Stimulated activated CD4-positive, alpha-beta T cell treated with anti-CD3 and anti-CD28 coated beads, Interleukin-15, amount 100 ng/mL, for 48 hours (primary cell): Measurements from ENCODE around the gene PCBD2.
"Not testable (repeated sequence)": the region's sequence is repeated elsewhere in the genome, so short reads cannot be mapped to it uniquely, and the experiment has no call there.

Experiments
- DNase-seq, 2 donors: peaks; one replicate each; pipeline ENCODE4 v3.0.0-alpha.2; 2020; ENCODE audit warnings: low read depth in 2 of 2

Gene PCBD2

DNA sequence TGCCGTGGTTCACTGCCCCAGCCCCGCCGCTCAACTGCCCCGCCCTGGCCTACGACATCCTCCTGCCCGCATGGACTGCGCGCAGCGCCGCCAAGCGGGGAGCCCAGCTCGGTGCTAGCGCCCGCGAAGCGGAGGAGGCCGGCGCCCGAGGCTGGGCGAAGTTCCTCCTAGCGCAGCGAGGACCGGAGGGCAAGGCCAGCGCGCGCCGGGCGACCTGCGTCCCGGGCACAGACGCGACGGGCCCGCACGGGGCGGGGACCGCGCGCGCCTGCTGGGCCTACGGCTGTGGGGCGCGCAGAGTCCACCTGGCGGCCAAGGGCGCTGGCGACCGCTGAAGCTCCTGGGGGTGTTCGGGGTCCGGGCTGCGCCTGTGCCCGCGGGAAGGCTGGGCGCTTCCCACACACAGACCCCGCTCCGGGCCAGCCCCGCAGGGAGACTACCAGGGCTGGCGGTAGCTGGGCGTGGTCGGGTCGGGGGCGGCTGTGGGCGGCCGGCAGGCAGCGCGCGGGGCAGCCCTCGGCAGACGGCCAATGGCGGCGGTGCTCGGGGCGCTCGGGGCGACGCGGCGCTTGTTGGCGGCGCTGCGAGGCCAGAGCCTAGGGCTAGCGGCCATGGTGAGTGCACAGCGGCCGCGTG is at the start of gene PCBD2:
Gene PCBD2 (plus strand): TSS at position 522 of the 636 bp plus-strand sequence. CDS start 9 bp downstream, at position 531.
- peak; percentile 88 to 91 for DNase-seq

- not testable (repeated sequence) for DNase-seq
Measured at GRCh38 chr5:134856465-134856864, 48.5 kb upstream of the PCBD2 start.

DNA sequence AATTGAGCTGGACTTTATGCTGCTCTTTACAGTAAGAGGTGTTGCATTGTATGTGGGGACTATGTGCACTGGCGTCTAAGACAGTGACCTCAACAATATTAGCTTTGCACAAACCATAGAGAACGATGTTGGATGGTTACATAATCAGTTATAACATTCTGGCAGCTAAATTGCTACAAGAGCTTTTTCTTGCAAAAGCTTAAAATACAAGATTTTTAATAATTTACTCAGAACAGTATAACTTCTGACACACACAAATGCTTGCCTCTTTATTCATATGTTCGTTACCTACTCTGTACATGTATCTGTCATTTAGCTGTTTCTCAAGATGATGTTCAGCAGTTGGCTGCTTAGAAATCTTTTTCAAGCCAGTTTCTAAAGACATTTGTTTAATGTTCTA is 47.5 kb upstream of the PCBD2 start:
- DNase-seq, result no peak

- DNase-seq, result no peak
Measured at GRCh38 chr5:134864707-134865106, 40.2 kb upstream of the PCBD2 start.

DNA sequence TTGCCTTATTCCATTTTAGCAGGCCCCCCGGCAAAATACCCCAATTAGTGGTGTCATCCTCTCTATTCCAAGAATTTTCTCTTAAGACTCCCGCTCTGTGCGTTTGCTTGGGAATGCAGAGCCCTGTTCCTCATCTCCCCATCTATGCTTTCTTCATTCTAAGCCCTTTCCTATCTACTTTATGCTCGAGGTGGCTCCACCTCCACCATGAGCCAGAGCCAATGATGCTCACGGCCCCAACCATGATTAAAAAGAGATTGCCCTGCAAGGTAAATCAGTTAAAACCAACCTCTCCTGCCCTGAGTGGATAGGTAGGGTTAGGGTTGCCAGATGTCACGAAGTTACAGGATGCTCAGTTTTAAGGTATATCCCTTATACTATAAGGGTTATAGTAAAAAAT is 31.4 kb upstream of the PCBD2 start:
- no peak for DNase-seq

DNA sequence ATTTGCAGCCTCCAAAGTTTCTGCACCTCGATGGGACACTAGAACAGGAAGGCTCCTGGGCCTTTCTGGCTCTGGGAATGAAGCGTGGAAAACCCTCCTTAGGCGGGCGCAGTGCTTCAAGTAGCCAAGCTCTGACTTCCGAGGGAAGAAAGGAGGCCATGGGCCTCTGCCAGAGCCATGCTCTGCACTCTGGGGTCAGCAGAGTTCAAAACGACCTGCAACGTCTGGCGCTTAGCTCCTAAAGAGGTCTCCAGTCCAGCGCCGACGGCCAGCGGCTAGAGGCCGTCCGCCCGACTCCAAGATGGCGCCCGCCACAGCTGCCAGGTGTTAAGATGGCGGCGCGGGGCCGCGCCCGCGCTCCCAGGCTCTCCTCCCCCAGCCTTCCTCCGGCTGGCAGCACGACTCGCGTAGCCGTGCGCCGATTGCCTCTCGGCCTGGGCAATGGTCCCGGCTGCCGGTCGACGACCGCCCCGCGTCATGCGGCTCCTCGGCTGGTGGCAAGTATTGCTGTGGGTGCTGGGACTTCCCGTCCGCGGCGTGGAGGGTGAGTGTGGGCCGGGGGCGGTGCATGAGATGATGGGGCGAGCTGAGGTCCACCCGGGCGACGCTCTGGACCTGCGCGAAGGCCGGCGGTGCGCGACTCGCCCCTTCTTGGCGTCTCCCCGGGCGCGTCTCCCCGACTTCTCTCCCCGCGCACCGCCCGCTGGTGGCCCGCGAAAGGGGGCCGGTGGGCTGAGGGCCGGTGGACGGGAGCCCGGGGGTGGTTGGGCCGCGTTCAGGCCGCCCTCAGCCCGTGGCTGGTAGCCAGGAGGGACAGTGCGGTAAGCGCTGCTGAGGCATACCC is 30.7 kb upstream of the PCBD2 start, which contains the start of gene TXNDC15:
Gene TXNDC15 (plus strand): TSS at position 385 of the 844 bp plus-strand sequence. CDS start 57 bp downstream, at position 442.
- DNase-seq, result peak; percentile 68 to 77

- DNase-seq, result peak; percentile 3 to 27
Measured at GRCh38 chr5:134874831-134875655, 29.9 kb upstream of the PCBD2 start.

GRCh38 chr5:134877159-134877558 is 27.8 kb upstream of the PCBD2 start:
- no peak for DNase-seq

GRCh38 chr5:134878403-134878802 is 26.5 kb upstream of the PCBD2 start:
- DNase-seq, result no peak

- DNase-seq, result no peak
Measured at GRCh38 chr5:134879456-134879855, 25.5 kb upstream of the PCBD2 start.

DNA sequence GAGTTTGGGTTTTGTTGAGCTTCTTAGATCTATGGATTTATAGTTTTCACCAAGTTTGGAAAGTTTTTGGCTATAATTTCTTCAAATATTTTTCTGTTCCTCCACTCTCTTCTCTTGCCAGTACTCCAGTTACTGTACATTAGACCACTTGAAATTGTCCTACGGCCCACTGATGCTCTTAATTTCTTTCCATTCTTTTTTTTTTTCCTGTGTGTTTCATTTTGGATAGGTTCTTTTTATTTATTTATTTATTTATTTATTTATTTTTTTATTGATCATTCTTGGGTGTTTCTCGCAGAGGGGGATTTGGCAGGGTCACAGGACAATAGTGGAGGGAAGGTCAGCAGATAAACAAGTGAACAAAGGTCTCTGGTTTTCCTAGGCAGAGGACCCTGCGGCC is 24.0 kb upstream of the PCBD2 start:
- not testable (repeated sequence) for DNase-seq

DNA sequence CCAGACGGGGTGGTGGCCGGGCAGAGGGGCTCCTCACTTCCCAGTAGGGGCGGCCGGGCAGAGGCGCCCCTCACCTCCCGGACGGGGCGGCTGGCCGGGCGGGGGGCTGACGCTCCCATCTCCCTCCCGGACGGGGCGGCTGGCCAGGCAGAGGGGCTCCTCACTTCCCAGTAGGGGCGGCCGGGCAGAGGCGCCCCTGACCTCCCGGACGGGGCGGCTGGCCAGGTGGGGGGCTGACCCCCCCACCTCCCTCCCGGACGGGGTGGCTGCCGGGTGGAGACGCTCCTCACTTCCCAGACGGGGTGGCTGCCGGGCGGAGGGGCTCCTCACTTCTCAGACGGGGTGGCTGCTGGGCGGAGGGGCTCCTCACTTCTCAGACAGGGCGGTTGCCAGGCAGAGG is 23.2 kb upstream of the PCBD2 start:
- DNase-seq, result not testable (repeated sequence)

DNA sequence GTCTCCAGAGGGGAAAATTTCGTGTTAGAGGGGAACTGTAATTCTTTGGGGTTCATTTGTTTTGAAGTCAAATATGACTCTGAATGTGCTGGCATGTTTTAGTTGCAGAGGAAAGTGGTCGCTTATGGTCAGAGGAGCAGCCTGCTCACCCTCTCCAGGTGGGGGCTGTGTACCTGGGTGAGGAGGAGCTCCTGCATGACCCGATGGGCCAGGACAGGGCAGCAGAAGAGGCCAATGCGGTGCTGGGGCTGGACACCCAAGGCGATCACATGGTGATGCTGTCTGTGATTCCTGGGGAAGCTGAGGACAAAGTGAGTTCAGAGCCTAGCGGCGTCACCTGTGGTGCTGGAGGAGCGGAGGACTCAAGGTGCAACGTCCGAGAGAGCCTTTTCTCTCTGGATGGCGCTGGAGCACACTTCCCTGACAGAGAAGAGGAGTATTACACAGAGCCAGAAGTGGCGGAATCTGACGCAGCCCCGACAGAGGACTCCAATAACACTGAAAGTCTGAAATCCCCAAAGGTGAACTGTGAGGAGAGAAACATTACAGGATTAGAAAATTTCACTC is 17.3 kb upstream of the PCBD2 start:
- no peak for DNase-seq

DNA sequence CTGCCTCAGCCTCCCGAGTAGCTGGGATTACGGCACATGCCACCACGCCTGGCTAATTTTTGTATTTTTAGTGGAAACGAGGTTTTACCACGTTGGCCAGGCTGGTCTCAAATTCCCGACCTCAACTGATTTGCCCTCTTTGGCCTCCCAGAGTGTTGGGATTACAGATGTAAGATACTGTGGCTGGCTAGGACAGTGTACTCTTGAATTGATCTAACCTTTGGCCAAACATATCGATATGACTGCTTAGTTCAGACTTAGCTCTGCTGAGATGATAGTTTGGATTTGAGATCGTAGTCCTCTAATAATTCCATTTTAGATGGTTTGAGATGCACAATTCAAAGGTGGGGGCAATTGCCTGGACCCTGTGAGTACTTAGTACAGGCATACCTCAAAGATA is 15.6 kb upstream of the PCBD2 start:
- no peak for DNase-seq

DNA sequence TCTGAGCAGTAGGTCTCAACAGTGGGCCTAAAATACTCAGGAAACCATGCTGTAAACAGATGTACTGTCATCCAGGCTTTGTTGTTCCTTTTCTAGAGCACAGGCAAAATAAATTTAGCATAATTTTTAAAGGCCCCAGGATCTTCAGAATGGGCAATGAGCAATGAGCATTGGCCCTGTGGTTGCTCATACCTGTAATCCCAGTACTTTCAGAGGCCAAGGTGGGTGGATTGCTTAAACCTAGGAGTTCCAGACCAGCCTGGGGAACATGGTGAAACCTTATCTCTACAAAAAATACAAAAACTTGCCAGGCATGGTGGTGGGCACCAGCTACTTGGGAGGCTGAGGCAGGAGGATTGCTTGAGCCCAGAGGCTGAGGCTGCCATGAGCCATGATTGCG is 13.5 kb upstream of the PCBD2 start:
- no peak for DNase-seq

GRCh38 chr5:134892282-134892681 is 12.6 kb upstream of the PCBD2 start:
- no peak for DNase-seq

DNA sequence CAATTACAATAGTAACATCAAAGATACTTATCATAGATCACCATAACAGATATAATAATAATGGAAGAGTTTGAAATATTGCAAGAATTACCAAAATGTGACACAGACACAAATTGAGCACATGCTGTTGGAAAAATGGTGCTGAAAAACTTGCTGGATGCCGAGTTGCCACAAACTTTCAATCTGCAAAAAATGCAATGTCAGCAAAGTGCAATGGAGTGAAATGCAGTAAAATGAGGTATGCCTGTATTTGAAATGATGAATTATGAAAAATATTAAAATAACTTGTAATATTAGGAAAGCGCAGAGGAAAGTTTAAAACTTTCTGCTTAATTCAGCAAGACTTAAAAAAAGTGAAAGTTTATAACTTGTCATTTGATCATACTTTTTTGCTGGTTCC is 12.0 kb upstream of the PCBD2 start:
- no peak for DNase-seq

DNA sequence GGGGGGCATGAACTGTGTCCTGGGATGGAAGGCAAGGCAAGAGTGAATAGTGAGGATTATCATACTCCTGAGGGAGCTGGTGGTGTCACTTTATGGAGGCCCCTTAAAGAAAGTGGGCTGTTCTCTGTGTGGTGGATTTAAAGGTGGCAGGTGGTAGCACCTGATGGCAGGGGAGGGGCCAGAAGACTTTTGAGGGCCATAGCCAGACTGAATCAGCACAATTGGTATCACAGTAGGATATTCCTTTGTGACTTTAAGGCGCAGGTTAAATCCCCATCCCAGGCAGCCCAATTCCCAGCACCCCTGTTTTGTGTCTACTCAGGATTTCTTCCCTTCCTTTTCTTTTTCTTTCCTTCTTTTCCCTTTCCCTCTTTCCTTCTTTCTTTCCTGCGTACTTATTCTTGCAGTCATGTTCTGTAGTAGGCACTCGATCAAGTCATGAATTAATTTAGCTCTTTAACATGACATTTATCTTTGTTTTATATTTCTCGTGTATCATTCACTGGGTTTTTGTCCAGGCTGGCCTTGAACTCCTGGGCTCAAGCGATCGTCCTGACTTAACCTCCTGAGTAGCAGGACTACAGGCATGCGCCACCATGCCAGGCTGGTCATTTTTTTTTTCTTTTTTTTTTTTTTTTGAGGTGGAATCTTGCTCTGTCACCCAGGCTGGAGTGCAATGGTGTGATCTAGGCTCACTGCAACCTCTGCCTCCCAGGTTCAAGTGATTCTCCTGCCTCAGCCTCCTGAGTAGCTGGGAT is 11.0 kb upstream of the PCBD2 start:
- no peak for DNase-seq

DNA sequence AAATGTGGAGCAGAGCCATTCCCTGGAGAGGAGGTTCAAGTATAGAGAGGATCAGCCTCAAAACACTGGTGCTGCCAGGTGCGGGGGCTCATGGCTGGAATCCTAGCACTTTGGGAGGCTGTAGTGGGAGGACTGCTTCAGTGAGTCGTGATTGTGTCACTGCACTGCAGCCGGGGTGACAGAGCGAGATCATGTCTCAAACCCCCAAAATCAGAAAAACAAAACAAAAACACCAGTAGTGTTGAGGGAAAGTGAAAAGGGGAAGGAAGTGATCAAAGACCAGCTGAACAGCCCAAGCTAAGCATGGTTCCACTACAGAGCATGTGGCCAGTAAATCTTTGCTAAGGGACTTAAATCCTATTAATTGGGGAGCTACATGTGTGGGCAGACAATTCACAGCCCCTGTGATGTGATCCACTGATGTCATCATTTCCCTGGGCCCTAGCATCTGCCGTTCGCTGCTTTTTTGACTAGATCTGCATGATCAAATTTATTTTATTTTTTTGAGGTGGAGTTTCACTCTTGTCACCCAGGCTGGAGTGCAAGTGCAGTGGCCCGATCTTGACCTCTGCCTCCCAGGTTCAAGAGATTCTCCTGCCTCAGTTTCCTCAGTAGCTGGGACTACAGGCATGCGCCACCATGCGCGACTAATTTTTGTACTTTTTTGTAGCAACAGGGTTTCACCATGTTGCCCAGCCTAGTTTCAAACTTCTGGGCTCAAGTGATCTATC is 2.7 kb upstream of the PCBD2 start:
- DNase-seq, result no peak

DNA sequence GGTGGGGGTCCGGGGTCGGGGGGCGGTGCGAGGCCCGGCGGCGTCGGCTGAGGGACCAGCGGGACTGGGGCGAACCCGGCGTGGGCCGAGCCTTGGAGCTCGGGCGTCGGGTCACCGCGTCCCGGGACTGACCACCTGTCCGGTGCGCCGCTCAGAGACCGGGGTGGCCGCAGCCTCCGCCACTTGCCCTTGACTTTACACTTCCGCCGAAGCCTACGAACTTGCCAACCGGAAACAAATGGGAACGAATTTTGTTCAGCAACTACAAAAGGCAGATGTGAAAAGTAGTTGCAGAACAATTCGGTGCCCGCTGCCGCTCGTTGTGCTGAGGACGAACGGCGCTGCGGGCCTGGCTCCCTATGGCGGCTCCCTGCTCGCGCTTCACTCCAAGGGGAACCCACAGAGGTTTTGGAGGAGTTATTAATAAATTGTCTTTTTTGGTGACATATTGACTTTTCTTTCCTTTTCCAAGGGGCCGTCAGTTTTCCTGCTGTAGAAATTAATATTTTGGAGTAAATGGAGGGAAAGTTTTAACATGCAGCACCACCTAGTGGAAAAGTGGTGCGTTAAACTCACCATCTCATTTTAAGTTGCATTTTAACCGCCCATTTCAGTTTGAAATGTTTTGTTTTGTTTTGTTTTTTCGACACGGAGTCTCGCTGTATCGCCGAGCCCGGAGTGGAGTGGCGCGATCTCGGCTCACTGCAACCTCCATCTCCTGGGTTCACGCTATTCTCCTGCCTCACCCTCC is 490 bp downstream of the PCBD2 start:
- DNase-seq, result peak in 1 of 2 donors; percentile 42
